Caco-2 (cell line): ENCODE measurements around the gene ANGPTL4. TPM values are rescaled to one million over a fixed set of nuclear protein-coding genes. Genes with fewer than 3 reads are reported as not detected.
A peak's percentile ranks its signal among the peaks of the same experiment; 100 is the strongest.

ENCODE experiments used
- BruUV-seq: library from RNA; stranded (reverse); fragments of 400-500 nt; replicated peaks from 2 replicates; lab custom pipeline; 2021; lab: Mats Ljungman, UMichigan
- CTCF ChIA-PET: fragments of 300-600 bp; sonication (Branson Sonifier 250); formaldehyde crosslinking; loops from one replicate; lab custom pipeline; 2022; ENCODE audit warnings: antibody characterized with exemption; lab: Charles Lee
- POLR2A ChIA-PET: fragments of 300-600 bp; sonication (Branson Sonifier 250); formaldehyde crosslinking; loops from one replicate; lab custom pipeline; 2022; ENCODE audit warnings: antibody characterized with exemption; lab: Charles Lee
- DNase-seq, 2 experiments: peaks; one replicate each; pipeline versions ENCODE4 v3.0.0 to v3.0.0-alpha.2; 2020 to 2022
- H3K27me3 ChIP-seq: replicated peaks from 2 replicates; pipeline ENCODE4 v1.6.0; 2011; ENCODE audit warnings: low read length; ENCODE audit not compliant: control insufficient read depth, insufficient read depth
- H3K36me3 ChIP-seq: 2 replicates; pipeline ENCODE4 v1.5.1; 2011; ENCODE audit warnings: low read length; ENCODE audit not compliant: control insufficient read depth, insufficient read depth
- H3K4me1 ChIP-seq: fragments of 250-450 bp; sonication (Bioruptor Pico); 2 replicates; pipeline ENCODE4 v1.5.1; 2020; ENCODE audit warnings: mild to moderate bottlenecking
- H3K4me3 ChIP-seq: 2 replicates; pipeline ENCODE4 v1.5.1; 2011; ENCODE audit warnings: low read depth, mild to moderate bottlenecking, control low read depth, low read length
- H3K9me3 ChIP-seq: fragments of 250-450 bp; sonication (Bioruptor Pico); 2 replicates; pipeline ENCODE4 v1.5.1; 2020; ENCODE audit warnings: mild to moderate bottlenecking, moderate library complexity
- H3K27ac Mint-ChIP-seq: one replicate; pipeline ENCODE4 v1.8.0; 2022; ENCODE audit warnings: mixed read lengths; ENCODE audit not compliant: unreplicated experiment
- H3K27me3 Mint-ChIP-seq: one replicate; pipeline ENCODE4 v1.8.0; 2022; ENCODE audit warnings: mixed read lengths; ENCODE audit not compliant: insufficient read depth, unreplicated experiment
- H3K36me3 Mint-ChIP-seq: one replicate; pipeline ENCODE4 v1.8.0; 2022; ENCODE audit warnings: mild to moderate bottlenecking, mixed read lengths; ENCODE audit not compliant: insufficient read depth, unreplicated experiment
- H3K4me1 Mint-ChIP-seq: one replicate; pipeline ENCODE4 v1.8.0; 2022; ENCODE audit warnings: low read depth, mixed read lengths; ENCODE audit not compliant: unreplicated experiment
- H3K4me3 Mint-ChIP-seq: one replicate; pipeline ENCODE4 v1.8.0; 2022; ENCODE audit warnings: mild to moderate bottlenecking, moderate library complexity, mixed read lengths; ENCODE audit not compliant: unreplicated experiment
- H3K9me3 Mint-ChIP-seq: one replicate; pipeline ENCODE4 v1.8.0; 2022; ENCODE audit warnings: mixed read lengths; ENCODE audit not compliant: unreplicated experiment
- intact Hi-C: fragments of 100-400 bp; cut with micrococcal nuclease; formaldehyde crosslinking; loops from one replicate; pipeline ENCODE4 v1.10.0; 2022; ENCODE audit not compliant: unreplicated experiment
- total RNA-seq: library from RNA; stranded (reverse); gene quantifications from 2 replicates; pipeline ENCODE4 v1.2.3, GENCODE V29; 2022
- TF ChIP-seq, protein P1 (sequence below), 2 experiments: fragments of 200-600 bp in 1 of 2; IDR thresholded peaks; 1 replicate in 1 of 2; 2 replicates in 1 of 2; pipeline versions ENCODE4 v1.5.1 to v1.8.0; 2011 to 2022; ENCODE audit warnings: antibody characterized with exemption in 1 of 2, control low read depth in 1 of 2, inconsistent platforms in 1 of 2, low read depth in 1 of 2, low read length in 1 of 2, mild to moderate bottlenecking in 1 of 2, moderate library complexity in 1 of 2; ENCODE audit not compliant: insufficient read depth in 1 of 2, severe bottlenecking in 1 of 2, unreplicated experiment in 1 of 2

ANGPTL4 gene
- total RNA-seq, 1 experiment from 2014 or later, result 1.2 TPM

DNA sequence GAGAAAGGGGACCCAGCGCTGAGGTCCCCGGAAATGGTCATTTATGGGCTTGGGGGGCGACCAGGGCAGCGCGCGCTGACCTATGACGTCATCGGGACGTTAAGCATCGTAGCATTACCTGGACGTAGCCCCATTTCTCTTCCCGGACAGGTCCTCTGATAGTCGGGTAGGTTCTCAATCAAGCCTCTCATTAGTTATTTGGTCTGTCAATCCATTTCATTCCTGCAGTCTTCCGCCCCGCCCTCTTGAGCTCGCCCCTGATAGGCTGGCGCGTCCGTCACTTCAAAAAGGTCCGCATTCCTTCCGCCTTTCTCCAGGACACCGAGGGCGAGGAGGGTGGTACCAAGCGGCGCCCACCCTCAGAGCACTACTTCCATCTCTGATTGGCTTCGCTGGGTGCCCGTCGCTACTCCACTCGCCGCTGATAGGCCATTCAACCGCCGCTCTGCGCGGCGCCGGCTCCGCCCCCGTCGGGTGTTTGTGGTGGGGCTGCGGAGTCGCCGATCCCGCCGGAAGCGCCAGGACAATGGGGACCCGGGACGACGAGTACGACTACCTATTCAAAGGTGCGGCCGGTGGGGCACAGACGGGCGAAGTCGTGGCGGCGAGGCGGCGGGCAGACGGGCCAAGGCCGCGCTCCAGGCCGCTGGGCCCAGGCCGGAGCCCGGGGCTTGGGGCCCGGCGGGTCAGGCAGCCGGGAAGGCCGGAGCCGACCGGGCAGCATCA is 26.1 kb downstream of the ANGPTL4 start, which contains the start of gene RAB11B:
Gene RAB11B, plus strand, starts transcription at position 470 of the 726 bp plus-strand sequence. Its CDS starts 57 bp downstream, at position 527.
- no peaks in the 10 kb centered on the region for H3K27me3 Mint-ChIP-seq
- DNase-seq, result peak; percentile 99
- peak within 1 kb of the TSS; percentile 81 for H3K4me3 Mint-ChIP-seq
- ChIA-PET CTCF (interaction anchor here (0.6 to 3.9 kb wide), 4 partner anchors 16 to 37 kb away, joined by 3 to 21 read pairs (median 8); partner anchors contain the start of genes ANGPTL4 and MARCHF2), POLR2A (interaction anchor here (0.6 to 2.0 kb wide), 6 partner anchors 23 to 1321 kb away, joined by 4 to 18 read pairs (median 9); partner anchors contain the start of genes ANGPTL4, MARCHF2, ZNF414 and ZNF557)
- Histone ChIP-seq H3K27me3 (no peaks in the 10 kb centered on the region), H3K4me1 (peaks cover 18% of the 10 kb centered on the region; the same call in 1 of the 2 replicates), H3K4me3 (peak within 1 kb of the TSS; percentile 86), H3K9me3 (peaks cover 3% of the 10 kb centered on the region; the same call in 1 of the 2 replicates), H3K36me3 (peaks cover 1% of the 10 kb centered on the region)
- no TSS peak for BruUV-seq
- TF ChIP-seq, protein P1, sequence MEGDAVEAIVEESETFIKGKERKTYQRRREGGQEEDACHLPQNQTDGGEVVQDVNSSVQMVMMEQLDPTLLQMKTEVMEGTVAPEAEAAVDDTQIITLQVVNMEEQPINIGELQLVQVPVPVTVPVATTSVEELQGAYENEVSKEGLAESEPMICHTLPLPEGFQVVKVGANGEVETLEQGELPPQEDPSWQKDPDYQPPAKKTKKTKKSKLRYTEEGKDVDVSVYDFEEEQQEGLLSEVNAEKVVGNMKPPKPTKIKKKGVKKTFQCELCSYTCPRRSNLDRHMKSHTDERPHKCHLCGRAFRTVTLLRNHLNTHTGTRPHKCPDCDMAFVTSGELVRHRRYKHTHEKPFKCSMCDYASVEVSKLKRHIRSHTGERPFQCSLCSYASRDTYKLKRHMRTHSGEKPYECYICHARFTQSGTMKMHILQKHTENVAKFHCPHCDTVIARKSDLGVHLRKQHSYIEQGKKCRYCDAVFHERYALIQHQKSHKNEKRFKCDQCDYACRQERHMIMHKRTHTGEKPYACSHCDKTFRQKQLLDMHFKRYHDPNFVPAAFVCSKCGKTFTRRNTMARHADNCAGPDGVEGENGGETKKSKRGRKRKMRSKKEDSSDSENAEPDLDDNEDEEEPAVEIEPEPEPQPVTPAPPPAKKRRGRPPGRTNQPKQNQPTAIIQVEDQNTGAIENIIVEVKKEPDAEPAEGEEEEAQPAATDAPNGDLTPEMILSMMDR (IDR thresholded peaks at IDR 0.05; ENCODE audit: insufficient read depth in 1 of 2, low read depth in 1 of 2, low read length in 1 of 2, severe bottlenecking in 1 of 2, unreplicated experiment in 1 of 2), result no peak
- intact Hi-C loops, result loop anchor here (1.0 kb wide), 1 partner anchor 135 kb away; no protein-coding TSS in a partner anchor
- peaks cover 8% of the 10 kb centered on the region for H3K4me1 Mint-ChIP-seq
- peaks cover 27% of the 10 kb centered on the region for H3K36me3 Mint-ChIP-seq
- H3K27ac Mint-ChIP-seq, result peak within 1 kb of the TSS; percentile 95
- H3K9me3 Mint-ChIP-seq, result peaks cover 1% of the 10 kb centered on the region

GRCh38 chr19:8390617-8390981 is 26.6 kb downstream of the ANGPTL4 start:
- ChIA-PET POLR2A (interaction anchor here (0.5 to 2.0 kb wide), 10 partner anchors 22 to 1321 kb away, joined by 3 to 18 read pairs (median 7); partner anchors contain the start of genes ANGPTL4, HNRNPM, MARCHF2 and ZNF414), CTCF (interaction anchor here (0.6 to 3.9 kb wide), 4 partner anchors 16 to 37 kb away, joined by 3 to 21 read pairs (median 8); partner anchors contain the start of genes ANGPTL4 and MARCHF2)
- peaks cover 3% of the 10 kb centered on the region; the same call in 1 of the 2 replicates for H3K9me3 ChIP-seq
- BruUV-seq, result no TSS peak
- peak; percentile 95 to 96 for DNase-seq
- no peaks in the 10 kb centered on the region for H3K27me3 ChIP-seq
- intact Hi-C loops, result loop anchor here (1.0 kb wide), 1 partner anchor 135 kb away; no protein-coding TSS in a partner anchor
- TF ChIP-seq, protein P1 (IDR thresholded peaks at IDR 0.05; ENCODE audit: insufficient read depth in 1 of 2, low read depth in 1 of 2, low read length in 1 of 2, severe bottlenecking in 1 of 2, unreplicated experiment in 1 of 2), result no peak
- H3K27ac Mint-ChIP-seq, result peak overlapping the region; percentile 95
- H3K4me3 Mint-ChIP-seq, result peak overlapping the region; percentile 81
- H3K36me3 ChIP-seq, result peaks cover 1% of the 10 kb centered on the region
- peak overlapping the region; percentile 86 for H3K4me3 ChIP-seq
- H3K4me1 Mint-ChIP-seq, result peaks cover 8% of the 10 kb centered on the region
- H3K4me1 ChIP-seq, result peaks cover 18% of the 10 kb centered on the region; the same call in 1 of the 2 replicates
- no peaks in the 10 kb centered on the region for H3K9me3 Mint-ChIP-seq
- peaks cover 30% of the 10 kb centered on the region for H3K36me3 Mint-ChIP-seq
- H3K27me3 Mint-ChIP-seq, result no peaks in the 10 kb centered on the region
